ENCODE measurements around the gene CNOT10. TPM values are rescaled to one million over a fixed set of nuclear protein-coding genes. Genes with fewer than 3 reads are reported as not detected.

CNOT10 gene
- total RNA-seq, 4 donors from 2014 or later = 15.1 to 50.0 (median 31.8) TPM

DNA sequence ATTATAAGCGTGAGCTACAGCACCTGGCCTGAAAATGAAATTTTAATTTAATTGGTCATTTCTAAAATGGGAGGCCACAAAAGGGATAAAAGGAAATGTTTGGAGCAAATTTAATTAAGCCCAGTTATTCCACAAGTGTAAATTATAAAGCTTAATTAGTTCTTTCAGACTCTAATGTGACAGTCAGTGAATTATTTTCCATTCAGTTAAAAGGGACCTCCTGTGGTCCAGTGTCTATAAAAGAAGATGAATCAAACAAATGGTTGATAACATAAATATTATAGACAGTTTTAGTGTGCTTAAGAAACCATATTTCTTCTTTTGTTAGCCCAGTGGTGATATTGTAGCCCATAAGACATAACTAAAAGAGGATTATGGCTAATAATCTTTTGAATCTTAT lies 66.4 kb downstream of the CNOT10 start:
- H3K9me3 ChIP-seq = no peaks in the 10 kb centered on the region
- no peaks in the 10 kb centered on the region for H3K36me3 ChIP-seq
- intact Hi-C loops (cut with DNase I; ENCODE audit: low total_unique reads) = no loop called here
- TF ChIP-seq, protein P1, sequence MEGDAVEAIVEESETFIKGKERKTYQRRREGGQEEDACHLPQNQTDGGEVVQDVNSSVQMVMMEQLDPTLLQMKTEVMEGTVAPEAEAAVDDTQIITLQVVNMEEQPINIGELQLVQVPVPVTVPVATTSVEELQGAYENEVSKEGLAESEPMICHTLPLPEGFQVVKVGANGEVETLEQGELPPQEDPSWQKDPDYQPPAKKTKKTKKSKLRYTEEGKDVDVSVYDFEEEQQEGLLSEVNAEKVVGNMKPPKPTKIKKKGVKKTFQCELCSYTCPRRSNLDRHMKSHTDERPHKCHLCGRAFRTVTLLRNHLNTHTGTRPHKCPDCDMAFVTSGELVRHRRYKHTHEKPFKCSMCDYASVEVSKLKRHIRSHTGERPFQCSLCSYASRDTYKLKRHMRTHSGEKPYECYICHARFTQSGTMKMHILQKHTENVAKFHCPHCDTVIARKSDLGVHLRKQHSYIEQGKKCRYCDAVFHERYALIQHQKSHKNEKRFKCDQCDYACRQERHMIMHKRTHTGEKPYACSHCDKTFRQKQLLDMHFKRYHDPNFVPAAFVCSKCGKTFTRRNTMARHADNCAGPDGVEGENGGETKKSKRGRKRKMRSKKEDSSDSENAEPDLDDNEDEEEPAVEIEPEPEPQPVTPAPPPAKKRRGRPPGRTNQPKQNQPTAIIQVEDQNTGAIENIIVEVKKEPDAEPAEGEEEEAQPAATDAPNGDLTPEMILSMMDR (IDR thresholded peaks at IDR 0.05) = no peak
- no peak for TF ChIP-seq POLR2A (IDR thresholded peaks at IDR 0.05)
- no peak for DNase-seq
- H3K4me3 ChIP-seq = no peak overlapping the region
- no peaks in the 10 kb centered on the region for H3K4me1 ChIP-seq
- H3K27ac ChIP-seq = no peak overlapping the region
- no peaks in the 10 kb centered on the region for H3K27me3 ChIP-seq

GRCh38 chr3:32755761-32756160 lies 70.8 kb downstream of the CNOT10 start:
- Histone ChIP-seq H3K4me3 (no peak overlapping the region), H3K27ac (no peak overlapping the region), H3K9me3 (no peaks in the 10 kb centered on the region), H3K36me3 (no peaks in the 10 kb centered on the region), H3K27me3 (no peaks in the 10 kb centered on the region), H3K4me1 (no peaks in the 10 kb centered on the region)
- intact Hi-C loops (cut with DNase I; ENCODE audit: low total_unique reads) = no loop called here
- TF ChIP-seq, protein P1 (IDR thresholded peaks at IDR 0.05) = no peak
- no peak for TF ChIP-seq POLR2A (IDR thresholded peaks at IDR 0.05)
- no peak for DNase-seq

DNA sequence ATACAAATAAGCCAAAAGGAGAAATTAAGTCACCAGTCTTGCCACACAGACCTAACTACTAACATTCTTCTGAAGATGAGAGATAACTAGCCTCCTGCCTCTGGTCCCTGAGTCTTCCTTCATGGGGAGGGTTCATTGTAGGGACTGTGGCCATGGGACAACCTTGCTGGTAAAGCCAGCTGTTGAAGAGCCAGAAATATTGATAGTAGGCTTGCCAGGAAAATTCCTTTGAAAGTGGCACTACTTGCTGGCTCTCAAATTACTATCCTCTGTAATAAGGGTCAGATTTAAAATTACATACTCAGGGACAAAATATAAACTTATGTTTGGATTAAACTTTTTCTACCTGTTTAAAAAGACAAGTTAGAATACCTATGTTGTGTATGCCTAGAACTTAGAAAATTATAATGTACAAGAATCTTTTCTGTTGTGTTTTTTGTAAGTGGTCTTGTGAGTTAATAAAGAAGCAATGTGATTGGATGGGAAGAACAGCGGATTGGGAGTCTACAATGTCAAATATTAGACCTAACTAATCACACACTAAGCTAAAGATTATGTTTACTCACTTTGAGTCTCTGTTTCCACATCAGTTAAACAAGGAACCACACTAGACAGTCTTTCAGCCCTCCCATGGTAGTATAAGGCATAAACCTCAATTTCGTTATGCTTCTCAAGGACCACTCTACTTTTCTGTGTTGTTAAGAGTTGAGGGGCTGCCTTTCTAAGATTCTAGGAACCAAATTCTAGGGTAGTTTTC lies 72.8 kb downstream of the CNOT10 start:
- Histone ChIP-seq H3K4me3 (no peak overlapping the region), H3K4me1 (no peaks in the 10 kb centered on the region), H3K9me3 (no peaks in the 10 kb centered on the region), H3K27me3 (no peaks in the 10 kb centered on the region), H3K27ac (no peak overlapping the region), H3K36me3 (no peaks in the 10 kb centered on the region)
- no peak for TF ChIP-seq POLR2A (IDR thresholded peaks at IDR 0.05)
- TF ChIP-seq, protein P1 (IDR thresholded peaks at IDR 0.05) = no peak
- intact Hi-C loops (cut with DNase I; ENCODE audit: low total_unique reads) = no loop called here
- no peak for DNase-seq

DNA sequence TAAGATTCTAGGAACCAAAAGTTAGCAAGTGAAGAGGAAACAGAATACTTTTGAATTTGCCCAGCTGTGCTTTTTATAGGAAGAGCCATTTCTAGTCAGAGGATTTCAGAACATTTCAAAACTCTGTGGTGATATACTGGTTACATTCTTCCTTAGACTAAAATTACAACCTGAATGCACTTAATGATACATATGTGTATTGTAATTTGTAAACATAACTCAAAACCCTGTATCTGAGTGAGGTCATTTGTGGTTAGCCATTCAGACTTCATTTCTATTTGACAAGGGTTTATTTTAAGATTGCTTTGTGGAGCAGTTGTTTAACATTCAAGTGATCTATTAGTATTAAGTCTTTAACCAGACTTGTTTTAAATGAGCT lies 73.4 kb downstream of the CNOT10 start:
- Histone ChIP-seq H3K27me3 (no peaks in the 10 kb centered on the region), H3K4me3 (no peak overlapping the region), H3K9me3 (no peaks in the 10 kb centered on the region), H3K36me3 (no peaks in the 10 kb centered on the region), H3K4me1 (no peaks in the 10 kb centered on the region), H3K27ac (no peak overlapping the region)
- TF ChIP-seq POLR2A (IDR thresholded peaks at IDR 0.05) = no peak
- TF ChIP-seq, protein P1 (IDR thresholded peaks at IDR 0.05) = no peak
- no peak for DNase-seq
- intact Hi-C loops (cut with DNase I; ENCODE audit: low total_unique reads) = no loop called here

- no peaks in the 10 kb centered on the region for H3K36me3 ChIP-seq
- H3K27ac ChIP-seq = no peak overlapping the region
- H3K27me3 ChIP-seq = no peaks in the 10 kb centered on the region
- no peak overlapping the region for H3K4me3 ChIP-seq
- TF ChIP-seq, protein P1 (IDR thresholded peaks at IDR 0.05) = no peak
- TF ChIP-seq POLR2A (IDR thresholded peaks at IDR 0.05) = no peak
- DNase-seq = no peak
- H3K9me3 ChIP-seq = no peaks in the 10 kb centered on the region
- intact Hi-C loops (cut with DNase I; ENCODE audit: low total_unique reads) = no loop called here
- H3K4me1 ChIP-seq = no peaks in the 10 kb centered on the region
These were observed 74.4 kb downstream of the CNOT10 start for GRCh38 chr3:32759342-32759741.
